IMR-90 (cell line): Measurements from ENCODE around the gene NR1I3. TPM values are rescaled to one million over a fixed set of nuclear protein-coding genes. Genes with fewer than 3 reads are reported as not detected.

Experiments
- ATAC-seq: fragments of 200-7000 bp; cut with Tn5 transposase; 2 replicates; pipeline ENCODE4 v1.9.1; 2020; ENCODE audit warnings: low read depth, mild to moderate bottlenecking, moderate library complexity
- BruUV-seq: library from RNA; stranded (reverse); fragments of 400-500 nt; replicated peaks from 2 replicates; lab custom pipeline; 2021; lab: Mats Ljungman, UMichigan
- CTCF ChIA-PET: fragments of 300-600 bp; formaldehyde crosslinking; extraction: SDS; loops from one replicate; lab custom pipeline; 2021; ENCODE audit warnings: antibody characterized with exemption; lab: Yijun Ruan, JAX
- POLR2A ChIA-PET: fragments of 300-600 bp; sonication (Branson Sonifier 250); formaldehyde crosslinking; loops from one replicate; lab custom pipeline; 2022; ENCODE audit warnings: antibody characterized with exemption; ENCODE audit not compliant: unreplicated experiment; lab: Charles Lee
- DNase-seq: peaks from one replicate; pipeline ENCODE4 v3.0.0; 2013
- H2AFZ ChIP-seq: replicated peaks from 2 replicates; pipeline ENCODE3; 2013; ENCODE audit warnings: low read length, mild to moderate bottlenecking; ENCODE audit not compliant: poor library complexity
- H2AK5ac ChIP-seq: 2 replicates; pipeline ENCODE4 v1.6.1; 2013; ENCODE audit warnings: low read depth, low read length, inconsistent platforms
- H2AK9ac ChIP-seq: replicated peaks from 2 replicates; pipeline ENCODE3; 2013; ENCODE audit warnings: mild to moderate bottlenecking, low read depth, low read length, moderate library complexity; ENCODE audit not compliant: poor library complexity
- H2BK120ac ChIP-seq: 2 replicates; pipeline ENCODE4 v1.6.1; 2013; ENCODE audit warnings: low read depth, low read length, inconsistent platforms
- H2BK15ac ChIP-seq: 3 replicates; pipeline ENCODE4 v1.6.1; 2013; ENCODE audit warnings: low read depth, low read length, inconsistent platforms
- H2BK20ac ChIP-seq: 2 replicates; pipeline ENCODE4 v1.6.1; 2013; ENCODE audit warnings: low read depth, mild to moderate bottlenecking, inconsistent platforms, low read length, moderate library complexity
- H2BK5ac ChIP-seq: 2 replicates; pipeline ENCODE4 v1.6.1; 2013; ENCODE audit warnings: mild to moderate bottlenecking, low read depth, low read length, inconsistent platforms; ENCODE audit not compliant: poor library complexity, severe bottlenecking
- H3K14ac ChIP-seq: replicated peaks from 2 replicates; pipeline ENCODE4 v1.6.1; 2013; ENCODE audit warnings: low read depth, low read length, inconsistent platforms
- H3K18ac ChIP-seq: 2 replicates; pipeline ENCODE4 v1.6.1; 2013; ENCODE audit warnings: low read depth, low read length, control low read depth
- H3K23ac ChIP-seq: 2 replicates; pipeline ENCODE4 v1.6.1; 2013; ENCODE audit warnings: low read depth, low read length, inconsistent platforms
- H3K27ac ChIP-seq: 2 replicates; pipeline ENCODE4 v1.5.1; 2013; ENCODE audit warnings: mild to moderate bottlenecking, control low read depth, low read length; ENCODE audit not compliant: insufficient read depth
- H3K27me3 ChIP-seq: 2 replicates; pipeline ENCODE4 v1.6.1; 2013; ENCODE audit warnings: low read length; ENCODE audit not compliant: control insufficient read depth, insufficient read depth
- H3K36me3 ChIP-seq: 2 replicates; pipeline ENCODE4 v1.6.1; 2013; ENCODE audit warnings: low read length, mixed read lengths; ENCODE audit not compliant: control insufficient read depth, insufficient read depth
- H3K4ac ChIP-seq: 2 replicates; pipeline ENCODE4 v1.6.1; 2013; ENCODE audit warnings: low read depth, low read length, inconsistent platforms
- H3K4me1 ChIP-seq: 2 replicates; pipeline ENCODE4 v1.6.1; 2013; ENCODE audit warnings: low read length, mixed read lengths; ENCODE audit not compliant: control insufficient read depth, insufficient read depth
- H3K4me2 ChIP-seq: 2 replicates; pipeline ENCODE4 v1.6.1; 2013; ENCODE audit warnings: low read depth, mild to moderate bottlenecking, control low read depth, low read length, moderate library complexity
- H3K4me3 ChIP-seq: 2 replicates; pipeline ENCODE4 v1.5.1; 2013; ENCODE audit warnings: low read depth, mild to moderate bottlenecking, control low read depth, low read length, moderate library complexity; ENCODE audit not compliant: insufficient read depth
- H3K56ac ChIP-seq: 2 replicates; pipeline ENCODE4 v1.6.1; 2013; ENCODE audit warnings: low read length, inconsistent platforms; ENCODE audit not compliant: insufficient read depth; ENCODE audit errors: extremely low read depth
- H3K79me1 ChIP-seq, 2 experiments: 2 replicates each; pipeline ENCODE4 v1.6.1; 2013; ENCODE audit warnings: low read length in 2 of 2, inconsistent platforms in 1 of 2, low read depth in 1 of 2
- H3K9ac ChIP-seq: 2 replicates; pipeline ENCODE4 v1.6.1; 2013; ENCODE audit warnings: low read depth, low read length, control low read depth
- H3K9me1 ChIP-seq: 2 replicates; pipeline ENCODE4 v1.6.1; 2013; ENCODE audit warnings: low read length, inconsistent platforms; ENCODE audit not compliant: insufficient read depth
- H3K9me3 ChIP-seq: 2 replicates; pipeline ENCODE4 v1.6.1; 2013; ENCODE audit warnings: low read length; ENCODE audit not compliant: control insufficient read depth, insufficient read depth
- H4K20me1 ChIP-seq: 2 replicates; pipeline ENCODE4 v1.6.1; 2013; ENCODE audit warnings: low read length, inconsistent platforms; ENCODE audit not compliant: insufficient read depth
- H4K5ac ChIP-seq: 2 replicates; pipeline ENCODE4 v1.6.1; 2013; ENCODE audit warnings: mild to moderate bottlenecking, low read depth, low read length, control low read depth
- H4K8ac ChIP-seq, 2 experiments: 2 replicates each; pipeline ENCODE4 v1.6.1; 2013; ENCODE audit warnings: low read depth in 2 of 2, low read length in 2 of 2, control low read depth in 1 of 2, inconsistent platforms in 1 of 2
- H4K91ac ChIP-seq: 2 replicates; pipeline ENCODE4 v1.6.1; 2013; ENCODE audit warnings: low read depth, low read length, inconsistent platforms; ENCODE audit not compliant: insufficient read depth
- FOS ChIP-seq: fragments of 150-350 bp; IDR thresholded peaks from 2 replicates; pipeline ENCODE4 v1.6.1; 2016; ENCODE audit warnings: low read depth, low read length
- MAZ ChIP-seq: IDR thresholded peaks from 2 replicates; pipeline ENCODE4 v1.6.1; 2012; ENCODE audit warnings: low read depth, mild to moderate bottlenecking, low read length, improper control_type of control experiment, moderate library complexity, borderline replicate concordance
- POLR2A ChIP-seq: IDR thresholded peaks from 2 replicates; pipeline ENCODE4 v1.6.1; 2012; ENCODE audit warnings: mild to moderate bottlenecking, low read depth, low read length
- WGBS, 2 experiments: methylation state at CpG; one replicate each; pipeline versions ENCODE4 v1.1.5 to v1.1.7; 2013; ENCODE audit warnings: missing lambda C conversion rate in 2 of 2; ENCODE audit not compliant: insufficient read length in 1 of 2; ENCODE audit errors: extremely low coverage in 2 of 2; 5-methylcytosine and 5-hydroxymethylcytosine counted together
- dilution Hi-C: fragments of 300-500 bp; cut with HindIII; formaldehyde crosslinking; loops from one replicate; pipeline ENCODE4 v1.14.3; 2018; ENCODE audit warnings: low sequenced_read_pairs; ENCODE audit not compliant: unreplicated experiment
- in situ Hi-C: fragments of 300-500 bp; cut with MboI; formaldehyde crosslinking; loops from 3 replicates; pipeline ENCODE4 v1.14.3; 2019; ENCODE audit warnings: low sequenced_read_pairs, inconsistent platforms, mixed read lengths
- intact Hi-C: fragments of 100-400 bp; cut with micrococcal nuclease; formaldehyde crosslinking; loops from 2 replicates; pipeline ENCODE4 v1.10.0; 2022
- polyA plus RNA-seq, 3 experiments: library from polyadenylated mRNA; depleted of rRNA; stranded (reverse); fragments of >200 nt; gene quantifications; 2 replicates each; pipeline ENCODE4 v1.2.3, GENCODE V29; 2012; ENCODE audit warnings: low replicate concordance in 1 of 3
- total RNA-seq: library from RNA; depleted of rRNA; stranded (reverse); fragments of >200 nt; gene quantifications from 2 replicates; pipeline ENCODE4 v1.2.3, GENCODE V29; 2012

Gene NR1I3
- total and polyA plus RNA-seq, 2 of the 4 experiments (the other 2 are of a cell fraction), result not detected

DNA sequence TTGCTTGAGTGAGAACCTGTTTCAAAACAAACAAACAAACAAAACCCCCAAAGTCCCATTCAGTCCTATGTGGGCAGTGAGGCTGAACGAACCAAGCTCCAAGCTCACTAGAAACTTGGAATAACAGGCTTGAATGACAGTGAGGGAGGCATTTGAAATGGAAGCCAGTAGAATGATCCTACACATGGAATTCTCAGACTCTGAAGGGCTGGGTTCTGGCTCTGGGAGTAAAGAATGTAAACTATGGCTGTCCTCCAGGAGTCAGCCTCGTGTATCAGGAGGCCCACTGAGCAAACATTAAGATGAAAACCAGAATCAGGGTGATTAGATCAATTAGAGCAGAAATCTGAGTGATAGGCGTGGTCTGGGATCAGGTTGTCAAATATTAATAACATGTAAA is 35.4 kb upstream of the NR1I3 start:
- Histone ChIP-seq H2AFZ (no peak overlapping the region), H3K9me3 (no peaks in the 10 kb centered on the region), H3K23ac (no peak overlapping the region), H3K18ac (no peak overlapping the region), H2BK15ac (no peak overlapping the region), H3K14ac (no peak overlapping the region), H2BK5ac (no peak overlapping the region), H4K20me1 (no peaks in the 10 kb centered on the region), H4K8ac (no peak overlapping the region), H3K9me1 (no peaks in the 10 kb centered on the region), H2BK120ac (no peak overlapping the region), H2AK9ac (no peak overlapping the region), H3K36me3 (no peaks in the 10 kb centered on the region), H3K4me1 (0 out of 2 replicates have a peak, but pooled peaks cover 1% of the 10 kb centered on the region), H3K27me3 (peaks cover 16% of the 10 kb centered on the region), H3K9ac (no peak overlapping the region), H4K5ac (no peak overlapping the region), H3K56ac (no peak overlapping the region), H2AK5ac (no peak overlapping the region), H3K27ac (no peak overlapping the region), H2BK20ac (no peak overlapping the region), H3K79me1 (no peaks in the 10 kb centered on the region), H4K91ac (no peak overlapping the region), H3K4me2 (no peak overlapping the region; the same call in 1 of the 2 replicates), H3K4ac (no peak overlapping the region), H3K4me3 (no peak overlapping the region)
- TF ChIP-seq MAZ, result no peak
- TF ChIP-seq FOS, result no peak
- no peak for TF ChIP-seq POLR2A
- intact Hi-C loops, result loop anchor here (5.0 kb wide), 1 partner anchor 36 kb away; the partner anchor contains the start of gene NR1I3
- ChIA-PET POLR2A (no interaction called here), CTCF (interaction anchor here (1.0 kb wide), 1 partner anchor 18 kb away, joined by 3 read pairs; no protein-coding TSS in a partner anchor)
- WGBS, 2 experiments, result no CpG with 5 or more reads among the region's 3 CpGs
- in situ Hi-C loops, result no loop called here
- DNase-seq, result peak; percentile 21
- peak; percentile 79 for ATAC-seq
- BruUV-seq, result no TSS peak
- dilution Hi-C loops, result no loop called here
